Transverse colon (tissue), 4 donors: ENCODE results near the gene AQP6. TPM values are rescaled to one million over a fixed set of nuclear protein-coding genes. Genes with fewer than 3 reads are reported as not detected.

Experiments
- DNase-seq: peaks from one replicate; pipeline ENCODE4 v3.0.0-alpha.2; 2019
- H3K27ac ChIP-seq, 4 donors: fragments of 200-600 bp; sonication (generic); 2 replicates each; pipeline ENCODE4 v1.5.1; 2016 to 2018; ENCODE audit warnings: inconsistent platforms in 4 of 4
- H3K27me3 ChIP-seq: fragments of 200-600 bp; sonication (generic); 2 replicates; pipeline ENCODE4 v1.5.1; 2017; ENCODE audit warnings: inconsistent platforms
- H3K36me3 ChIP-seq, 4 donors: fragments of 200-600 bp; sonication (generic); 2 replicates each; pipeline ENCODE4 v1.5.1; 2017 to 2019; ENCODE audit warnings: inconsistent platforms in 4 of 4
- H3K4me1 ChIP-seq, 4 donors: fragments of 200-600 bp; sonication (generic); 2 replicates each; pipeline ENCODE4 v1.5.1; 2017 to 2020; ENCODE audit warnings: inconsistent platforms in 4 of 4
- H3K4me3 ChIP-seq, 4 donors: fragments of 200-600 bp; sonication (generic); 1 replicate in 1 of 4; 2 replicates in 3 of 4; pipeline versions ENCODE4 v1.5.1 to v1.6.1; 2017 to 2019; ENCODE audit warnings: inconsistent platforms in 4 of 4
- H3K9me3 ChIP-seq, 2 donors: fragments of 200-600 bp; sonication (generic); 2 replicates each; pipeline ENCODE4 v1.5.1; 2017 to 2019; ENCODE audit warnings: inconsistent platforms in 2 of 2
- CTCF ChIP-seq, 5 experiments: fragments of 200-600 bp in 3 of 5; fragments of 450-650 bp in 2 of 5; sonication (generic) in 3 of 5; IDR thresholded peaks; 1 replicate in 2 of 5; 2 replicates in 3 of 5; pipeline ENCODE4 v1.5.1; 2016 to 2017; ENCODE audit warnings: antibody characterized with exemption in 5 of 5, inconsistent platforms in 3 of 5, mild to moderate bottlenecking in 2 of 5, moderate library complexity in 1 of 5
- EP300 ChIP-seq: sonication (generic); formaldehyde crosslinking; IDR thresholded peaks from one replicate; pipeline ENCODE4 v1.6.1; 2017; ENCODE audit warnings: antibody characterized with exemption, low read depth
- POLR2A ChIP-seq: fragments of 450-650 bp; IDR thresholded peaks from one replicate; pipeline ENCODE4 v1.6.1; 2016; ENCODE audit warnings: antibody characterized with exemption, mild to moderate bottlenecking, moderate library complexity
- POLR2AphosphoS5 ChIP-seq, 3 donors: sonication (generic); formaldehyde crosslinking; IDR thresholded peaks; one replicate each; pipeline ENCODE4 v1.6.1; 2016; ENCODE audit warnings: antibody characterized with exemption in 3 of 3
- WGBS, 2 donors: methylation state at CpG; one replicate each; pipeline ENCODE4 v1.1.5; 2018; ENCODE audit warnings: low coverage in 1 of 2; 5-methylcytosine and 5-hydroxymethylcytosine counted together
- in situ Hi-C, 4 donors: fragments of 200-750 bp; cut with MboI; loops; one replicate each; pipeline versions ENCODE4 v1.15.0 to v1.15.1; 2017; ENCODE audit warnings: low sequenced_read_pairs in 3 of 4, low pct_ligation_motif_present in 1 of 4, low pct_unique_long_range_greater_than_20kb in 1 of 4
- intact Hi-C: fragments of 100-400 bp; cut with DNase I; formaldehyde crosslinking; loops from one replicate; pipeline ENCODE4 v1.15.1; 2023; ENCODE audit warnings: low total_unique reads
- total RNA-seq, 4 donors: library from RNA; depleted of rRNA; stranded (reverse); fragments of >200 nt; gene quantifications; one replicate each; pipeline ENCODE4 v1.1.0, GENCODE V29; 2016

The AQP6 gene
- total RNA-seq, 4 donors from 2014 or later: 0.41 TPM; not detected in 3

- Histone ChIP-seq H3K4me1 (peaks cover 0 to 17% (median 11%) of the 10 kb centered on the region in 4 donors), H3K9me3 (no peaks in the 10 kb centered on the region), H3K27ac (no peak overlapping the region), H3K4me3 (no peak overlapping the region), H3K36me3 (no peaks in the 10 kb centered on the region), H3K27me3 (peaks cover 34% of the 10 kb centered on the region)
- DNase-seq: no peak
- in situ Hi-C loops: loop anchor here (5.0 to 25.0 kb wide), 5 partner anchors 82 to 217 kb away; partner anchors contain the start of gene ASIC1 (in 3 of the 4)
- intact Hi-C loops: loop anchor here (5.0 to 10.0 kb wide), 2 partner anchors 102 to 215 kb away; no protein-coding TSS in a partner anchor
- WGBS, 2 donors: 80 to 86% methylated on average over 7 to 12 of the region's 12 CpGs
- no peak for TF ChIP-seq POLR2AphosphoS5 (IDR thresholded peaks at IDR 0.05)
- TF ChIP-seq POLR2A: no peak
- no peak for TF ChIP-seq EP300
- no peak for TF ChIP-seq CTCF (IDR thresholded peaks at IDR 0.05)
Measured at GRCh38 chr12:49969651-49970429, 2.9 kb upstream of the AQP6 start.

DNA sequence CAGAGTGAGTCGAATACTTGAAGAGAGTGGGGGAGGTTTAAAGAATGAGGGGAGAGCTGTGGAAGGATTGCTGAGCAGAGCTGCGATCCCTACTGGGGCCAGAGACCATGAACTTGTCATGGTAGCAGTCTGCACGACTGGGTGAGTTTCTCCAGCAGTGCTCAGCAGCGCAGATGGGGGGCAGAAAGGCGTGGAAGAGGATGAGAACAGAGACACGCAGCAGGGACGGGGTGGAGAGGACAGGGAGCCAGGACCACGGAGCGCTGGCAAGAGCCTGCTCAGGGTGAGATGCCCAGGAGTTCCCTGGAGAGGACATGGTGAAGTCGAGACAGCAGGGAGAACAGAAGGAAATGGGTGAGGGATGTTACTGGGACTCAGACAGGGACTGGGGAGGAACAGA lies 2.1 kb upstream of the AQP6 start:
- 44 to 72% methylated on average over 10 of the region's 10 CpGs for WGBS, 2 donors
- Histone ChIP-seq H3K4me3 (no peak overlapping the region), H3K27me3 (peaks cover 26% of the 10 kb centered on the region), H3K9me3 (no peaks in the 10 kb centered on the region), H3K4me1 (peaks cover 0 to 24% (median 14%) of the 10 kb centered on the region in 4 donors), H3K36me3 (no peaks in the 10 kb centered on the region), H3K27ac (no peak overlapping the region)
- no peak for TF ChIP-seq POLR2A
- TF ChIP-seq POLR2AphosphoS5 (IDR thresholded peaks at IDR 0.05): no peak
- TF ChIP-seq EP300: no peak
- TF ChIP-seq CTCF (IDR thresholded peaks at IDR 0.05): no peak
- no peak for DNase-seq
- in situ Hi-C loops: loop anchor here in 3 of 4 donors (5.0 to 25.0 kb wide), 4 partner anchors 82 to 217 kb away; partner anchors contain the start of gene ASIC1 (in 2 of the 3)
- intact Hi-C loops: no loop called here

DNA sequence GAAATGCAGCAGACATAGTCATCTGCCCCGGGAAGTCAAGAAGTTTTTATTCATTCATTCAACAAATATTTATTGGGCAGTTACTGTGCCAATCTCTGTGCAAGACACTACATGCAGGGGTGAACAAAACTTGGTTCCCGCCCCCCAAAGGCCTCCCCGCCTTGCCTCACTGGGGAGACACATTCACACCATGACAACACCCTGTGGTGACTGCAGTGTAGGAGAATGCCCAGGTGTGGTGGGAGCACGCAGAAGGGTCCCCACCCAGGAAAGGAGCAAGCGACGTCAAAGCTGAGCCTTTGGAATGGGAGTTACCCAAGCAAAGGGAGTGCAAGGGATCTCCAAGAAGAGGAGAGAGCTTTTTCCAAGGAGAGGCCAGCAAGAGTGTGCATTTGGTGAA lies 1.6 kb upstream of the AQP6 start:
- no peak for DNase-seq

More for the DNA sequence above, 1.6 kb upstream of the AQP6 start:
- Histone ChIP-seq H3K36me3 (no peaks in the 10 kb centered on the region), H3K27ac (no peak overlapping the region), H3K27me3 (peaks cover 26% of the 10 kb centered on the region), H3K9me3 (no peaks in the 10 kb centered on the region), H3K4me3 (no peak overlapping the region), H3K4me1 (peaks cover 0 to 24% (median 14%) of the 10 kb centered on the region in 4 donors)
- TF ChIP-seq CTCF (IDR thresholded peaks at IDR 0.05): no peak
- TF ChIP-seq EP300: no peak
- TF ChIP-seq POLR2AphosphoS5 (IDR thresholded peaks at IDR 0.05): no peak
- TF ChIP-seq POLR2A: no peak
- 77 to 85% methylated on average over 4 to 6 of the region's 6 CpGs for WGBS, 2 donors
- intact Hi-C loops: no loop called here
- in situ Hi-C loops: loop anchor here in 3 of 4 donors (5.0 to 25.0 kb wide), 4 partner anchors 81 to 216 kb away; partner anchors contain the start of gene ASIC1 (in 2 of the 3)
